Measurements from ENCODE around the gene TMEM150C. TPM values are rescaled to one million over a fixed set of nuclear protein-coding genes. Genes with fewer than 3 reads are reported as not detected.

The TMEM150C gene
- total and polyA plus RNA-seq, 2 of the 8 experiments (the other 6 are each of a cell fraction or from before 2014, with no cell fraction given) = 1.5 to 1.7 TPM

DNA sequence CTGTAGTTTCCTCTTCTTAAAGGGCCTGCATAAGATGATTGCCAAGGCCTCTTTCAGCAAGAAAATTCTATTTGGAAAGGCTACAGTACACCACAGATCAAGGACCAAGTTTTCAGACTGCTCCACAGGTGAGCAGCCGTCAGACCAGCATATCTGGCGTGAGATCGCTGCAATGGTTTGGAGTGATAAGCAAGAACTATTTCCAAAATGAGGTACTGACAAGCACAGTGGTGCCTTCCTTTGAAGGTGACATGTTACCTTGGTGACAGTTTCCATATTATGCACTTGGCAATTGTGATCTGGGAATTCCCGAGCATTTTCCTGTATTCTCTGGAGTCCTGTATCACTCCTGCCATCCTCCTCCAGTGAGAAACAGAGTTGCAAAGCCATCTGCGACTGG is 7.3 kb upstream of the TMEM150C start (continued):
- TF ChIP-seq CHD7 (IDR thresholded peaks at IDR 0.05; ENCODE audit: insufficient replicate concordance, low read length) = no peak
- TF ChIP-seq, protein P1, sequence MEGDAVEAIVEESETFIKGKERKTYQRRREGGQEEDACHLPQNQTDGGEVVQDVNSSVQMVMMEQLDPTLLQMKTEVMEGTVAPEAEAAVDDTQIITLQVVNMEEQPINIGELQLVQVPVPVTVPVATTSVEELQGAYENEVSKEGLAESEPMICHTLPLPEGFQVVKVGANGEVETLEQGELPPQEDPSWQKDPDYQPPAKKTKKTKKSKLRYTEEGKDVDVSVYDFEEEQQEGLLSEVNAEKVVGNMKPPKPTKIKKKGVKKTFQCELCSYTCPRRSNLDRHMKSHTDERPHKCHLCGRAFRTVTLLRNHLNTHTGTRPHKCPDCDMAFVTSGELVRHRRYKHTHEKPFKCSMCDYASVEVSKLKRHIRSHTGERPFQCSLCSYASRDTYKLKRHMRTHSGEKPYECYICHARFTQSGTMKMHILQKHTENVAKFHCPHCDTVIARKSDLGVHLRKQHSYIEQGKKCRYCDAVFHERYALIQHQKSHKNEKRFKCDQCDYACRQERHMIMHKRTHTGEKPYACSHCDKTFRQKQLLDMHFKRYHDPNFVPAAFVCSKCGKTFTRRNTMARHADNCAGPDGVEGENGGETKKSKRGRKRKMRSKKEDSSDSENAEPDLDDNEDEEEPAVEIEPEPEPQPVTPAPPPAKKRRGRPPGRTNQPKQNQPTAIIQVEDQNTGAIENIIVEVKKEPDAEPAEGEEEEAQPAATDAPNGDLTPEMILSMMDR (IDR thresholded peaks at IDR 0.05; ENCODE audit: control extremely low read depth in 1 of 3, insufficient read depth in 1 of 3, low read depth in 1 of 3, low read length in 3 of 3) = no peak
- TF ChIP-seq SP1 (IDR thresholded peaks at IDR 0.05; ENCODE audit: low read depth, low read length) = no peak
- TF ChIP-seq JUND (IDR thresholded peaks at IDR 0.05; ENCODE audit: low read length) = no peak
- no peak for TF ChIP-seq YY1 (IDR thresholded peaks at IDR 0.05; ENCODE audit: low read depth, low read length)
- no peak for TF ChIP-seq SIRT6 (IDR thresholded peaks at IDR 0.05; ENCODE audit: low read length)
- TF ChIP-seq ASH2L (IDR thresholded peaks at IDR 0.05; ENCODE audit: low read length) = no peak
- no peak for TF ChIP-seq POU5F1 (IDR thresholded peaks at IDR 0.05; ENCODE audit: low read depth, low read length)
- TF ChIP-seq MAFK (IDR thresholded peaks at IDR 0.05; ENCODE audit: low read depth, low read length) = no peak
- TF ChIP-seq KDM1A (IDR thresholded peaks at IDR 0.05; ENCODE audit: borderline replicate concordance, low read length) = no peak
- TF ChIP-seq JUN (IDR thresholded peaks at IDR 0.05; ENCODE audit: low read depth, low read length) = no peak

All from H1 (cell line).